D721Med (cell line): ENCODE data around the gene HSPA12B.

Experiments used
- DNase-seq: peaks from one replicate; pipeline ENCODE4 v3.0.0; 2011; ENCODE audit warnings: low spot score; ENCODE audit not compliant: insufficient read length
- FAIRE-seq: peaks from 2 replicates; lab custom pipeline; 2011; peaks lifted over from hg19 to GRCh38; lab: Jason Lieb, UNC
- TF ChIP-seq, protein P1 (sequence below): IDR thresholded peaks from 2 replicates; pipeline ENCODE4 v1.5.1; 2012; ENCODE audit warnings: mild to moderate bottlenecking, control low read depth; ENCODE audit not compliant: insufficient read depth; ENCODE audit errors: missing control alignments

HSPA12B gene

DNA sequence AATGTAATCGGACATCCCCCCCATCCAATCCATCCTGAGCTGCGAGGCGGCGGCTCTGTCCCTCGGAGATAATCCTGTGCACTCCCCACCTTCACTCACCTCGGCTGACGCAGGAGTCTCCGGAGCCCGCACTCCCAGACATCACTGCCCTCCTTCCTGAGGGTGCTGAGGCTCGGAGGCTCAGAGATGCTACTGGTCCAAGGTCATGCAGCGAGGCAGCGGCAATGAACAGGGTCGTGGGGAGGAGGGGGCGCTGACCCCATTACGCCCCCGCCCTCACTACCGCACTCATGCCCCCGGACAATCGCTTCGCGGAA, 34.6 kb downstream of the HSPA12B start:
- FAIRE-seq = no peak
- TF ChIP-seq, protein P1, sequence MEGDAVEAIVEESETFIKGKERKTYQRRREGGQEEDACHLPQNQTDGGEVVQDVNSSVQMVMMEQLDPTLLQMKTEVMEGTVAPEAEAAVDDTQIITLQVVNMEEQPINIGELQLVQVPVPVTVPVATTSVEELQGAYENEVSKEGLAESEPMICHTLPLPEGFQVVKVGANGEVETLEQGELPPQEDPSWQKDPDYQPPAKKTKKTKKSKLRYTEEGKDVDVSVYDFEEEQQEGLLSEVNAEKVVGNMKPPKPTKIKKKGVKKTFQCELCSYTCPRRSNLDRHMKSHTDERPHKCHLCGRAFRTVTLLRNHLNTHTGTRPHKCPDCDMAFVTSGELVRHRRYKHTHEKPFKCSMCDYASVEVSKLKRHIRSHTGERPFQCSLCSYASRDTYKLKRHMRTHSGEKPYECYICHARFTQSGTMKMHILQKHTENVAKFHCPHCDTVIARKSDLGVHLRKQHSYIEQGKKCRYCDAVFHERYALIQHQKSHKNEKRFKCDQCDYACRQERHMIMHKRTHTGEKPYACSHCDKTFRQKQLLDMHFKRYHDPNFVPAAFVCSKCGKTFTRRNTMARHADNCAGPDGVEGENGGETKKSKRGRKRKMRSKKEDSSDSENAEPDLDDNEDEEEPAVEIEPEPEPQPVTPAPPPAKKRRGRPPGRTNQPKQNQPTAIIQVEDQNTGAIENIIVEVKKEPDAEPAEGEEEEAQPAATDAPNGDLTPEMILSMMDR = no peak
- no peak for DNase-seq

DNA sequence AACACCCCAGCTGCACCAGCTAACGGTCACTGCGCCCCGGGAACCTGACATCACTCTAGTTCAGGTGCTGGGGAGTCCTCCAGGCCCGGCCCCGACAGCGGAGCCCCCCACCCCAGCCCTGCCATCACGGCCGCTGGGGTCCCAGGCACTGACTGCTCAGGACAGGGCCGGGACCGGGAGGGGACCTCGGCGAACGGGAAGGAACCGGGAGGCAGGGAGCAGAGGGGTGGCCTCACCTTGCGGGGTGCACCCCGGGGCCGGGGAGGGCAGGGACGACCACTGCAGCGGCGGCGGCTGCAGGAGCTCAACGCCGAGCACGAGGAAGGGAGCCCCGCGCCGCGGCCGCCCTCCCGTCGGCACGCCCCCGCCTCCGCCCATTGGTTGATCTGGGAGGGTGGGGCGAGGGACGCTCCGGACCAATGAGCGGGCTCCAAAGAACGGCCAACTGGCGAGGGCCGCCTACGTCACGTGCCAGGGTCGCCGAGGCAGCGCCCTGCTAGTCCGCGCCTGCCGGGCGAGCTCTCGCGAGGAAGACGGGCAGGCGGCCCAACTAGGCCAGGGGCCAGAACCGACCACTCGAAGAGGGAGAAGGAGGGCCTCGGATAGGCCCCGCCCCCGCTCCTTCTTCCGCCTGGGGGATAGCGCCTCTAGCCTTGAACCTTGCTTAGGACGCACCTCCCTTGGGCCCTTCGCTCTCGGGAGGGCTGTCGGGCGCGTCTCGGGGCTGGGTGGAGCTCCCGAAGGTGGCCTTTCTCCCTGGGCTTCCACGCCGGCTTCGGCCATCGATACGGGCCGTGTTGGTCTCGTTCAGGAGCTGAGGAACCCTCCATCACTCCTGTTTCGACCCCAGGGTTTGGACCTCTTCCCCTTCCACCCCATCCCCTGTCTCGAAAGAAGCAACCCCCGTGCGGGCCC, 35.2 kb downstream of the HSPA12B start, which contains the start of gene ADISSP:
Gene ADISSP (minus strand): TSS at position 327 of the 915 bp plus-strand sequence. CDS start 7,653 bp downstream, outside the sequence.
- DNase-seq (peak; percentile 60), FAIRE-seq (no peak)
- TF ChIP-seq, protein P1 = no peak

DNA sequence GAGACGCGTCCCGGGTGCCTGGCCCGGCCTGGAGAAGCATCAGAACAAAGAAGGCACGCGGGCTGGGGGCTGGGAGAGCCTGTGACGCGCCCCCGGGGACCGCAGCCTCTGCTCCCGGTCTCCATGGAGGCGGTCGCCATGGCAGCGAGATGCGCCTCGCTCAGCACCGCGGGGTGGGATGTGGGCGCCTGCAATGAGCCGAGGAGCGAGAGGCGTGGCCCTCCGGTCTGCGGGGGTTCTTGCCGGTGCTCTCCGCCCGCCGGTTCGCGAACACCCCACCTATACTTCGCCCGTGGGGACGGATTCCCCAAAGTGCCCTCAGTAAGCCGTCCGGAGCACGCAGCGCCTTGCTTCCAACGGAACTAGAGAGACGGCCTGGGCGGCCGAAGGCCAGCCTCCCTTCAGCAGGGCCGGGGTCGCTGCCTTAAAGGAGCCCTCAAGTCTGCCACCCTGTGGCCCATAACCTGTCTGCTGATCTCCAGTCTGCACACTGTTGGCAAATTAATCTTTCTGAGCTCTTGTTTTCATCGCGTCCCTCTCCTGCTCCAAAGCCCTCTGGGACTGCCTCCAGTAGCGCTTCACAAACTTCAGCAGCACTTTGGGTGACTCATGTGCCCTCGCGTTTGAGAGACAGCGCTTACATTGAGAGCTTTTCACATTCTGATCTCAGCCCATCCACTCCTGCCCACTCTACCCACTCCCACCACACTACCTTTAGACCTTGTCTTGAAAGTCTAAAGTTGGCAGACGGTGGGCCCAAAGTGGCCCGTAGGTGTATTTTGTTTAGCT, 36.1 kb downstream of the HSPA12B start:
- DNase-seq (peak; percentile 47), FAIRE-seq (no peak)
- TF ChIP-seq, protein P1 = peak; percentile 55

DNA sequence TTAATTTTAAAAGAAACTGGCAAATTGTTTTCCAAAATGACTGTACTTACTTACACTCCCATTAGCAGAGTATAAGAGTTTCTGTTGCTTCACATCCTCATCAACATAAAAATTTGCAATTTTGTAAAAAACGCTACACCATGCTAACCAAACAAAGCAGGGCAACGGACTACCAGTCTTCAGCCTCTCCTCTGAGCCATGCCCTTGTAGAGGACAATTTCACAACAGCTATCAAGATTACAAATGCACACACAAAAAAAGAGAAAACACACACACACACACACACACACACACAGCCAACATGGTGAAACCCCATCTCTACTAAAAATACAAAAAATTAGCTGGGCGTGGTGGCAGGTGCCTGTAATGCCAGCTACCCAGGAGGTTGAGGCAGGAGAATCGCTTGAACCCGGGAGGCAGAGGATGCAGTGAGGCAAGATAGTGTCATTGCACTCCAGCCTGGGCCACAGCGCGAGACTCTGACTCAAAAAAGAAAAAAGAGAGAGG, 39.1 kb downstream of the HSPA12B start:
- DNase-seq = no peak
- TF ChIP-seq, protein P1 = no peak
- no peak for FAIRE-seq

DNA sequence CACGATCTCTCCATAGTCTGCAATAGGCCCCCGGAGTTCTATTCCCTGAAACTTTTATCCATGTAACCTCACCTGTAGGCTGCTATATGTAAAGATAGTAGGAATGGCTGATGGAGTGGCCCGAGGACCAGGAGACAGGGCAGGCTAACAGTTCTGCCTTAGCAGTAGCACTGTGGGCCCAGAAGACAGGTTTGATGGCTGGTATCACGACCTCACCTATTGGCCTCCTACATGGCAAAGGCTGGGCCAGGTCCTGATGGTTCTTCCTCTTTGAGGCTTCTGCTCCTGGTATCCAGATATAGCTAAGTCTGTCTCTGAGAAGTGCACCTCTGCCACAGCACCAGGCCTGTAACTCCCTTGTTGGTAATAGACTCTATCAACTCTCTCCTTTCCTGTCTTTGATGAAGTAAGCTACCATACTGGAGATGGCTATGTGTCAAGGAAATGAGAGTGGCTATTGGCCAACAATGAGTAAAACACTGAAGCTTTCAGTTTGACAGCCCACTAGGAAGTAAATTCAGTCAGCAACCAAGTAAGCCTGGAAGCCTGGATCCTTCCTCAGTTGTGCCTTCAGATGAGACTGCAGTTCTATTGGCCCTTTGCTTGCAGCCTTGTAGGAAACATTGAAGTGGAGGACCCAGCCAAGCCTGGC, 43.1 kb downstream of the HSPA12B start:
- DNase-seq (no peak), FAIRE-seq (no peak)
- TF ChIP-seq, protein P1 = no peak

DNA sequence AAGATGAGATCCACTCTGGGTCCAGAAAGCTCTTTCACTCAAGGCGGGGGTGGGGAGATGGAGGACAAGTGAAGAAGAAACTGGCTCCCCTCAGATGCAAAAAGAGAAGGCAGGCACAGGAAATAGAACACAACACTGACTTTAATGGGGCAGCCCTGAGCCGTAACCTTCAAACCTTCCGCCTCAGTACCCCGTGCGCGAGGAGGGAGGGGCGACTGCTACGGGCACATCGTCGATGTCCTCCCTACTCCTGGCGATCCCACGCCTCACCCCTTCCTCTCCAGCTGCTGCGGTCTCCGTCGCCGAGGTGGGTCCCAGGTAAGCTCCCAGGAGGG, 44.9 kb downstream of the HSPA12B start:
- no peak for DNase-seq
- TF ChIP-seq, protein P1 = no peak
- no peak for FAIRE-seq
